Fibroblast of mammary gland (primary cell): ENCODE data around the gene CYP1A1.

Source experiments
- DNase-seq: peaks from one replicate; pipeline ENCODE4 v3.0.0-alpha.2; 2010; ENCODE audit warnings: low read depth
- H3K4me3 ChIP-seq: 2 replicates; pipeline ENCODE4 v1.5.1; 2011; ENCODE audit warnings: low read depth, mild to moderate bottlenecking, low read length, moderate library complexity; ENCODE audit not compliant: control insufficient read depth
- TF ChIP-seq, protein P1 (sequence below): conservative IDR thresholded peaks from 2 replicates; pipeline ENCODE4 v1.5.1; 2011; ENCODE audit warnings: low read depth, low read length, inconsistent platforms; ENCODE audit not compliant: control insufficient read depth, insufficient read depth

The CYP1A1 gene

DNA sequence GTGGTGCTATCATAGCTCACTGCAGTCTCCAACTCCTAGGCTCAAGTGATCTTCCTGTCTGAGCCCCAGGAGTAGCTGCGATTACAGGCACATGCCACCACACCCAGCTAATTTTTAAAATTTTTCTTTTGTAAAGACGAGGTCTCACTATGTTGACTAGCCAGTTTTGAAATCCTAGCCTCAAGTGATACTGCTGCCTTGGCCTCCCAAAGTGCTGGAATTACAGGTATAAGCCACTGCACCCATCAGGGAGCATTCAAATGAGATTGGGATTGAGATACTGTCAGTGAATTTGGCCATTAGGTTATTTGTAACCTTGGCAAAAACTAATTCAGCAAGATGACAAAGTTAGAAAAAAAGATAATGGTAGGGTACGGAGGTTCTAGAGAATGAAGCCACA lies 51.2 kb downstream of the CYP1A1 start:
- no peak overlapping the region for H3K4me3 ChIP-seq
- TF ChIP-seq, protein P1, sequence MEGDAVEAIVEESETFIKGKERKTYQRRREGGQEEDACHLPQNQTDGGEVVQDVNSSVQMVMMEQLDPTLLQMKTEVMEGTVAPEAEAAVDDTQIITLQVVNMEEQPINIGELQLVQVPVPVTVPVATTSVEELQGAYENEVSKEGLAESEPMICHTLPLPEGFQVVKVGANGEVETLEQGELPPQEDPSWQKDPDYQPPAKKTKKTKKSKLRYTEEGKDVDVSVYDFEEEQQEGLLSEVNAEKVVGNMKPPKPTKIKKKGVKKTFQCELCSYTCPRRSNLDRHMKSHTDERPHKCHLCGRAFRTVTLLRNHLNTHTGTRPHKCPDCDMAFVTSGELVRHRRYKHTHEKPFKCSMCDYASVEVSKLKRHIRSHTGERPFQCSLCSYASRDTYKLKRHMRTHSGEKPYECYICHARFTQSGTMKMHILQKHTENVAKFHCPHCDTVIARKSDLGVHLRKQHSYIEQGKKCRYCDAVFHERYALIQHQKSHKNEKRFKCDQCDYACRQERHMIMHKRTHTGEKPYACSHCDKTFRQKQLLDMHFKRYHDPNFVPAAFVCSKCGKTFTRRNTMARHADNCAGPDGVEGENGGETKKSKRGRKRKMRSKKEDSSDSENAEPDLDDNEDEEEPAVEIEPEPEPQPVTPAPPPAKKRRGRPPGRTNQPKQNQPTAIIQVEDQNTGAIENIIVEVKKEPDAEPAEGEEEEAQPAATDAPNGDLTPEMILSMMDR = no peak
- no peak for DNase-seq

DNA sequence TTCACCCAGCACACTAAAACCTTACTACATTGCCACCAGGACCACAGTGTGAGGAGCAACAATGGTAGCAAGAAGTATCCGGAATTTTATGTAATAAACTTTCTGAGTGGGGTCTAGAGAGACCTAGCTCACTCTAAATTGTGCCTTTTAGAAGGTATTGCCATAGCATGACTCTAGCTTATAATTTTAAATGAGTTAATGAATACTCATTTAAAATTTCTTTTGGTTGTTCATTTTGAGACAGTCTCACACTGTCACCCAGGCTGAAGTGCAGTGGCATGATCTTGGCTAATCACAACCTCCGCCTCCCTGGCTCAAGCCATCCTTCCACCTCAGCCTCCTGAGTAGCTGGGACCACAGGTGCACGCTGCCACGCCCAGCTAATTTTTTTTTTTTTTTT lies 55.7 kb downstream of the CYP1A1 start:
- TF ChIP-seq, protein P1 = no peak
- no peak for DNase-seq

More for the DNA sequence above, 55.7 kb downstream of the CYP1A1 start:
- no peak overlapping the region for H3K4me3 ChIP-seq
